ENCODE data around the gene SFN. TPM values are rescaled to one million over a fixed set of nuclear protein-coding genes. Genes with fewer than 3 reads are reported as not detected.

Gene SFN
- total and polyA plus RNA-seq, 2 of the 13 experiments (the other 11 are each of a cell fraction or from before 2014, with no cell fraction given), result 4.3 to 5.6 TPM

- TF ChIP-seq, protein P1, sequence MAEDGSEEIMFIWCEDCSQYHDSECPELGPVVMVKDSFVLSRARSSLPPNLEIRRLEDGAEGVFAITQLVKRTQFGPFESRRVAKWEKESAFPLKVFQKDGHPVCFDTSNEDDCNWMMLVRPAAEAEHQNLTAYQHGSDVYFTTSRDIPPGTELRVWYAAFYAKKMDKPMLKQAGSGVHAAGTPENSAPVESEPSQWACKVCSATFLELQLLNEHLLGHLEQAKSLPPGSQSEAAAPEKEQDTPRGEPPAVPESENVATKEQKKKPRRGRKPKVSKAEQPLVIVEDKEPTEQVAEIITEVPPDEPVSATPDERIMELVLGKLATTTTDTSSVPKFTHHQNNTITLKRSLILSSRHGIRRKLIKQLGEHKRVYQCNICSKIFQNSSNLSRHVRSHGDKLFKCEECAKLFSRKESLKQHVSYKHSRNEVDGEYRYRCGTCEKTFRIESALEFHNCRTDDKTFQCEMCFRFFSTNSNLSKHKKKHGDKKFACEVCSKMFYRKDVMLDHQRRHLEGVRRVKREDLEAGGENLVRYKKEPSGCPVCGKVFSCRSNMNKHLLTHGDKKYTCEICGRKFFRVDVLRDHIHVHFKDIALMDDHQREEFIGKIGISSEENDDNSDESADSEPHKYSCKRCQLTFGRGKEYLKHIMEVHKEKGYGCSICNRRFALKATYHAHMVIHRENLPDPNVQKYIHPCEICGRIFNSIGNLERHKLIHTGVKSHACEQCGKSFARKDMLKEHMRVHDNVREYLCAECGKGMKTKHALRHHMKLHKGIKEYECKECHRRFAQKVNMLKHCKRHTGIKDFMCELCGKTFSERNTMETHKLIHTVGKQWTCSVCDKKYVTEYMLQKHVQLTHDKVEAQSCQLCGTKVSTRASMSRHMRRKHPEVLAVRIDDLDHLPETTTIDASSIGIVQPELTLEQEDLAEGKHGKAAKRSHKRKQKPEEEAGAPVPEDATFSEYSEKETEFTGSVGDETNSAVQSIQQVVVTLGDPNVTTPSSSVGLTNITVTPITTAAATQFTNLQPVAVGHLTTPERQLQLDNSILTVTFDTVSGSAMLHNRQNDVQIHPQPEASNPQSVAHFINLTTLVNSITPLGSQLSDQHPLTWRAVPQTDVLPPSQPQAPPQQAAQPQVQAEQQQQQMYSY (CRISPR knock-in tag; IDR thresholded peaks at IDR 0.05), result no peak; the same call in 1 of the 2 replicates
- TF ChIP-seq ZNF292 (CRISPR knock-in tag; IDR thresholded peaks at IDR 0.05; ENCODE audit: borderline replicate concordance, low read depth) (peak; percentile 19; the same call in 1 of the 2 replicates), NPAS2 (CRISPR knock-in tag; IDR thresholded peaks at IDR 0.05; ENCODE audit: borderline replicate concordance) (no peak), NFYB (CRISPR knock-in tag; IDR thresholded peaks at IDR 0.05) (no peak), KMT2B (CRISPR knock-in tag; IDR thresholded peaks at IDR 0.05) (no peak), ZNF616 (CRISPR knock-in tag; IDR thresholded peaks at IDR 0.05; ENCODE audit: low read depth) (no peak), ZBTB37 (CRISPR knock-in tag; IDR thresholded peaks at IDR 0.05) (peak; percentile 83; the same call in 1 of the 2 replicates), KLF12 (CRISPR knock-in tag; IDR thresholded peaks at IDR 0.05; ENCODE audit: borderline replicate concordance) (no peak; the same call in 1 of the 2 replicates), ZNF816 (CRISPR knock-in tag; IDR thresholded peaks at IDR 0.05; ENCODE audit: borderline replicate concordance) (no peak), ZNF160 (CRISPR knock-in tag; IDR thresholded peaks at IDR 0.05) (peak; percentile 29; the same call in 1 of the 2 replicates), ELF3 (CRISPR knock-in tag; IDR thresholded peaks at IDR 0.05) (peak; percentile 76), IRX3 (CRISPR knock-in tag; IDR thresholded peaks at IDR 0.05; ENCODE audit: borderline replicate concordance, low read depth) (no peak), RFX3 (CRISPR knock-in tag; IDR thresholded peaks at IDR 0.05) (peak; percentile 71), ZNF746 (CRISPR knock-in tag; IDR thresholded peaks at IDR 0.05) (peak; percentile 98), ZNF274 (CRISPR knock-in tag; IDR thresholded peaks at IDR 0.05) (no peak), ZNF674 (CRISPR knock-in tag; IDR thresholded peaks at IDR 0.05; ENCODE audit: low read depth) (no peak), POLR2A (IDR thresholded peaks at IDR 0.05; ENCODE audit: insufficient read depth in 1 of 2, low read depth in 2 of 2, low read length in 2 of 2) (peak; percentile 69 to 94), HINFP (CRISPR knock-in tag; IDR thresholded peaks at IDR 0.05; ENCODE audit: low read depth) (no peak), EEA1 (CRISPR knock-in tag; IDR thresholded peaks at IDR 0.05; ENCODE audit: borderline replicate concordance) (peak; percentile 77; the same call in 1 of the 2 replicates), SUZ12 (IDR thresholded peaks at IDR 0.05; ENCODE audit: low read depth, low read length) (no peak)
- TF ChIP-seq, protein P2, sequence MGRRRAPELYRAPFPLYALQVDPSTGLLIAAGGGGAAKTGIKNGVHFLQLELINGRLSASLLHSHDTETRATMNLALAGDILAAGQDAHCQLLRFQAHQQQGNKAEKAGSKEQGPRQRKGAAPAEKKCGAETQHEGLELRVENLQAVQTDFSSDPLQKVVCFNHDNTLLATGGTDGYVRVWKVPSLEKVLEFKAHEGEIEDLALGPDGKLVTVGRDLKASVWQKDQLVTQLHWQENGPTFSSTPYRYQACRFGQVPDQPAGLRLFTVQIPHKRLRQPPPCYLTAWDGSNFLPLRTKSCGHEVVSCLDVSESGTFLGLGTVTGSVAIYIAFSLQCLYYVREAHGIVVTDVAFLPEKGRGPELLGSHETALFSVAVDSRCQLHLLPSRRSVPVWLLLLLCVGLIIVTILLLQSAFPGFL (CRISPR knock-in tag; IDR thresholded peaks at IDR 0.05), result no peak
These were observed 47.6 kb downstream of the SFN start (continued) for GRCh38 chr1:26910343-26911160.

All from HepG2 (cell line).